GM12864 (cell line): Measurements from ENCODE around the gene FOSL2.

Experiments used
- DNase-seq: peaks from one replicate; pipeline ENCODE4 v3.0.0-alpha.2; 2011; ENCODE audit warnings: low read depth
- H3K4me3 ChIP-seq: 2 replicates; pipeline ENCODE4 v1.5.1; 2011; ENCODE audit warnings: mild to moderate bottlenecking, low read depth, low read length, control low read depth
- TF ChIP-seq, protein P1 (sequence below): IDR thresholded peaks from 2 replicates; pipeline ENCODE4 v1.5.1; 2011; ENCODE audit warnings: low read depth, mild to moderate bottlenecking, moderate library complexity, low read length, control low read depth, inconsistent platforms; ENCODE audit errors: missing control alignments

Gene FOSL2

DNA sequence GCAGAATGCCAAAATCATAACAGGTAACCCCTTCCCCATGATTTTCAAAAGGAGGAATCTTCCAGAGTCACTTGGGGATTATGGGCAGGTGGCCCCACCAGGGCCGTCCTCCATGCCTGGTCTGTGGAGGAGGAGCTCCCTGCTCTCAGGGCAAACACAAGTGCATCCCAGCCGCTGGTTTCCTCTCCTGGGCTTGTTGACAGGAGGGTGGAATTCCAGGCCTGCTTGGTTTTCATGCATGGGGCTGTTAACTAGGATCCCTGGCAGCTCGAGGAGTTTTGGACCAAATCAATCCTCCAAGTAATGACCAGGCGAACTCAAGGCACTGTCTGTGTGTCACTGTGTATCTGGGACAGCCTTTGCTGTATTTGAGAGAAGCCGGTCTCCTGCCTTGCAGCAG, 45.3 kb downstream of the FOSL2 start:
- TF ChIP-seq, protein P1, sequence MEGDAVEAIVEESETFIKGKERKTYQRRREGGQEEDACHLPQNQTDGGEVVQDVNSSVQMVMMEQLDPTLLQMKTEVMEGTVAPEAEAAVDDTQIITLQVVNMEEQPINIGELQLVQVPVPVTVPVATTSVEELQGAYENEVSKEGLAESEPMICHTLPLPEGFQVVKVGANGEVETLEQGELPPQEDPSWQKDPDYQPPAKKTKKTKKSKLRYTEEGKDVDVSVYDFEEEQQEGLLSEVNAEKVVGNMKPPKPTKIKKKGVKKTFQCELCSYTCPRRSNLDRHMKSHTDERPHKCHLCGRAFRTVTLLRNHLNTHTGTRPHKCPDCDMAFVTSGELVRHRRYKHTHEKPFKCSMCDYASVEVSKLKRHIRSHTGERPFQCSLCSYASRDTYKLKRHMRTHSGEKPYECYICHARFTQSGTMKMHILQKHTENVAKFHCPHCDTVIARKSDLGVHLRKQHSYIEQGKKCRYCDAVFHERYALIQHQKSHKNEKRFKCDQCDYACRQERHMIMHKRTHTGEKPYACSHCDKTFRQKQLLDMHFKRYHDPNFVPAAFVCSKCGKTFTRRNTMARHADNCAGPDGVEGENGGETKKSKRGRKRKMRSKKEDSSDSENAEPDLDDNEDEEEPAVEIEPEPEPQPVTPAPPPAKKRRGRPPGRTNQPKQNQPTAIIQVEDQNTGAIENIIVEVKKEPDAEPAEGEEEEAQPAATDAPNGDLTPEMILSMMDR: no peak
- no peak for DNase-seq
- no peak overlapping the region for H3K4me3 ChIP-seq

DNA sequence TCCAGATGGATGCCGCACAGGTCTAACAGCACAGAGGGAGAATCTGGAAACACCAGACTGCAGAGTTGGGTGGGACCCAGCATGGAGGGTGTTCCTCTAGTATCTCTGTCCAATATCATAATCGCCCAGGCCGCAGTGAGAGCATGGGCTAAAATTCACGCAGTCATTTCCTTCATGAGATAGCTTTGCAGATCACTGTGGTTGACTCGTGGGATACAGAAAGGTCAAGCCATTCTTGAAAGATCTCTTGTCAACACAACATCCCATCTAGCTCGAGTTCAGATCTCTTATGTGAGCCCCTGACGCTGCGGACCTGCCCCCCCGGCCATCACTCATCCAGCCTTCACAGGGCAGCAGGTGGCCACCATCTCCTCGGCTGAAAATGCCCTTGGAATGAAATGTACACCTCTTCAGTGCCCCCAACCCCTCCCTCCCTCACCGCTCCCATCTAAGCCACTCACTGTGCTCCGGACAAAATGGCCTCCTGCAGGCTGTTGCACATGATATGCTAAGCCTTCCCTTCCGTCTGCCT, 45.9 kb downstream of the FOSL2 start:
- H3K4me3 ChIP-seq: no peak overlapping the region
- TF ChIP-seq, protein P1: no peak
- no peak for DNase-seq

GRCh38 chr2:28439127-28439526, 46.5 kb downstream of the FOSL2 start:
- TF ChIP-seq, protein P1: no peak
- no peak for DNase-seq

GRCh38 chr2:28439763-28440162, 47.1 kb downstream of the FOSL2 start:
- DNase-seq: no peak
- TF ChIP-seq, protein P1: no peak
- H3K4me3 ChIP-seq: no peak overlapping the region

More at GRCh38 chr2:28439127-28439526, 46.5 kb downstream of the FOSL2 start:
- H3K4me3 ChIP-seq: no peak overlapping the region

DNA sequence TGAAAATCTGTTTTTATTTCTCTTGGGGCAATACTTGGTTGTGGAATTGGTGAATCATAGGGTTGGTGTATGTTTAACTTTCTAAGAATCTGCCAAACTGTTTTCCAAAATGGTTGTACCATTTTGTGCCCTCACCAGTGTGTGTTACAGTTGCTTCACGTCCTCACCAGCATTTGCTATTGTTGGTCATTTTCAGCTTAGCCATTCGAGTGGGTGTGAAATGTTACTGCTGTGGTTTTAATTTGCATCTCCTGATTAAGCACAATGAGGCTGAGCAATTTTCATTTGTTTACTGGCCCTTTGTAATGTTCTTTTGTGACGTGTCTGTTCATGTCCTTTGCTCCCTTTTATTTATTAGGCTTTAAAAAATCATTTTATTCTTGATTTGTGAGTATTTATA, 49.7 kb downstream of the FOSL2 start:
- H3K4me3 ChIP-seq: no peak overlapping the region
- no peak for DNase-seq
- TF ChIP-seq, protein P1: no peak

- TF ChIP-seq, protein P1: no peak
- H3K4me3 ChIP-seq: no peak overlapping the region
- DNase-seq: no peak
Observed at GRCh38 chr2:28444956-28445355, 52.3 kb downstream of the FOSL2 start.

DNA sequence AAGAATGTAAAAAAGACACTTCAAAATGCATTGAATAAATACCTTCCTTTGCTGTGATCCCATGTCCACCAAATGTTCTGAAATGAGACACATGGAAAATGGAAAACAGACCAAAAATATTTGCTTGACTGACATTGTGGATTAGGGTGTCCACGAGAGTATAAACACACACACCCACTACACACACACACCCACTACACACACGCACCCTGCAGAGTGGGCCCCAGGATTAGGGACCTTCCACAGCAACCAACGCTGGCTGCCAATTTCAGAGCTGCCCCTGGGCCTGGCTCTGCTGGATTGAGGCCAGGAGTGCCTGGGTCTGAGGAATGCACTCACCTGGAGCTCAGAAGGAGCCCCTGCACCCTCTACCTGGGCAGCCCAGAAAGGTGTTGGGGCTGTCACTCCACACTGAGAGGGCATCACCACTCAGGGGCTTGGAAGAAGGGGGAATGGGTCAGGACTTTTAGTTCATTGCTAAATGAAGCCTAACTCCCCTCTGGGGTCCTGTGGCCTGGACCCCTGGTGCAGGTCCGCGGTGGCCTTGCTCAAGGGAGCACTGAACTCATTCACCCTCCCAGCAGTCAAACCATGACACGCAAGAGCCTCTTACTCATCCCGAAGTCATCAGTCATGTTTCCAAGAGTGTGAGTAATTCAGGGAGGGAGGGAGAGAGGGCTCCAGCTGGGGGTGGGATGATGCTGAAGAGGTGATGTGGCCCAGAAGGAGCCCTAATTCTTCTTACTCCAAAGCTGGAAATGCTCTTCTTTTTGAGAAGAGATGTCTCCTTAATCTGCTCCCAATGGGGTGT, 53.0 kb downstream of the FOSL2 start:
- no peak for DNase-seq
- TF ChIP-seq, protein P1: no peak
- H3K4me3 ChIP-seq: no peak overlapping the region
